T-helper 17 cell (primary cell): ENCODE measurements around the gene ATP13A4. TPM values are rescaled to one million over a fixed set of nuclear protein-coding genes. Genes with fewer than 3 reads are reported as not detected.

ENCODE experiments used
- ATAC-seq: fragments of 150-1000 bp; cut with Tn5 transposase; 2 replicates; pipeline ENCODE4 v1.10.0; 2021; ENCODE audit warnings: mild to moderate bottlenecking, moderate library complexity
- DNase-seq, 3 donors: peaks; one replicate each; pipeline versions ENCODE4 v3.0.0 to v3.0.0-alpha.2; 2020 to 2021
- H3K9me3 ChIP-seq: one replicate; pipeline ENCODE4 v1.7.0; 2013; ENCODE audit warnings: low read length, mild to moderate bottlenecking; ENCODE audit not compliant: control insufficient read depth, poor library complexity, severe bottlenecking
- H3K27ac Mint-ChIP-seq: one replicate; pipeline ENCODE4 v1.8.0; 2022; ENCODE audit warnings: mild to moderate bottlenecking, moderate library complexity, mixed read lengths
- H3K27me3 Mint-ChIP-seq: one replicate; pipeline ENCODE4 v1.8.0; 2022; ENCODE audit warnings: mixed read lengths
- H3K36me3 Mint-ChIP-seq: one replicate; pipeline ENCODE4 v1.8.0; 2022; ENCODE audit warnings: low read depth, mixed read lengths
- H3K4me1 Mint-ChIP-seq: one replicate; pipeline ENCODE4 v1.8.0; 2022; ENCODE audit warnings: mild to moderate bottlenecking, mixed read lengths
- H3K4me3 Mint-ChIP-seq: one replicate; pipeline ENCODE4 v1.8.0; 2022; ENCODE audit warnings: mild to moderate bottlenecking, moderate library complexity, mixed read lengths
- total RNA-seq, 4 donors: library from RNA in 2 of 4; stranded (reverse) in 2 of 4; gene quantifications; one replicate each; pipeline ENCODE4 v1.2.3 and lab custom pipeline; 2022 to 2026

Gene ATP13A4
- total RNA-seq, 2 donors from 2014 or later = 1.2 to 3.5 TPM

DNA sequence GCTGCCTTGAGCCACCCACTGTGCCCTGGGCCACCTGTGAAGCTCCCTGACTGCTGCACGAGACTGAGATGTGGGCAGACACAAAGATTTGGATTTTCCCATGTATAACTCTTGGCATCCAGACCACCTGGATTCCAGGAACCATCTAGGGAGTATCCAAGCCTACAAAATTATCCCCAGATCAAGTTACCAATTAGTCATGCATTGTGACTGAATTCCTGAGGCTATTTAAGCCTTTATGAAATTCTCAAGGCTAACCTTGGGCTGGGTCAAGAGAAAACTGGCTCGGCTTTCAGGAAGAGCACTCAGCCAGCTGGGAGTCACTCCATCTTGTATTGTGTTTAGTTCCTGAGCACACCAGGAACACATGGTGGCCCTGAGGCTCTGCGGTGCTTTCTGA is 162.8 kb downstream of the ATP13A4 start:
- H3K4me3 Mint-ChIP-seq = no peak overlapping the region
- no peak overlapping the region for H3K27ac Mint-ChIP-seq
- H3K9me3 ChIP-seq = no peaks in the 10 kb centered on the region
- H3K4me1 Mint-ChIP-seq = no peaks in the 10 kb centered on the region
- ATAC-seq (no peak), DNase-seq (no peak)
- H3K27me3 Mint-ChIP-seq = peaks cover 42% of the 10 kb centered on the region
- H3K36me3 Mint-ChIP-seq = no peaks in the 10 kb centered on the region

DNA sequence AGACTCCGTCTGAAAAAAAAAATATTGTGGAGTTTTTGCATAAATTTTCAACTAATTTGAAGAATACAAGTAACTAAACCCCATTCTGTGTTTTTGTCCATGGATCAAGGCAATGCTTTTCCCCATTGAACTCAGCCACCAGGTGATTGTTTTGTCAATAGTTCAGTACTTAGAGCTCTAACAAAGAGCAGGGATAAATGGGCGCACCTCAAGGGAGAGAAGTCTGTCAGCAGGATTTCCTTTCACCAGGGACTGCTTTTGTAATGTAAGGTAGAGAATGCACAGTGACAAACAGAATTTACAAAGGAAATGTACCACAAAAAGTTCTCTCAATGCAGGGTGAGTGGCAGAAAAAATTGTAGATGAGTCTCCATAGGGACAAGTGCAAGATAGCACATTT is 165.4 kb downstream of the ATP13A4 start:
- Mint-ChIP-seq H3K4me1 (no peaks in the 10 kb centered on the region), H3K27ac (no peak overlapping the region), H3K4me3 (no peak overlapping the region), H3K27me3 (peaks cover 41% of the 10 kb centered on the region), H3K36me3 (no peaks in the 10 kb centered on the region)
- DNase-seq (no peak), ATAC-seq (no peak)
- H3K9me3 ChIP-seq = no peaks in the 10 kb centered on the region

DNA sequence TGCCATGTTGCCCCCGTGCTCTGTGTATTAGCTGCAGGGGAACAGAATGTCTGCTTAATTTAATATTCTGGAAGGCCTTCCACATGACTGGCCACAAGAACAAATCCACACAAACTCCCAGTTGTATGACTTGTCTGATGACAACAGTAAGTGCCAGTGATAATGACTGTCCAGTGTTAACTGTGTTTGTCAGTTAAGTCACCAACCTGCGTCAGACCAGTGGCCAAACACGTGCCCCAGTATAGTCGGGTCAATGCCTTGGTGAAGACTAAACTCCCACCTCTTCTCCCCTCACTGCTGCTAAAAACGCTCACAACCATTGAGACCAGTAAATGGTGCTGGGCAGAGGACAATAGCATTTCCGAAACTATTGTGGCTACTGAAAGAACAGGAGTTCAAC is 166.3 kb downstream of the ATP13A4 start:
- no peak for ATAC-seq
- Mint-ChIP-seq H3K4me3 (no peak overlapping the region), H3K36me3 (no peaks in the 10 kb centered on the region), H3K4me1 (no peaks in the 10 kb centered on the region), H3K27me3 (peaks cover 41% of the 10 kb centered on the region), H3K27ac (no peak overlapping the region)
- DNase-seq = no peak
- no peaks in the 10 kb centered on the region for H3K9me3 ChIP-seq

DNA sequence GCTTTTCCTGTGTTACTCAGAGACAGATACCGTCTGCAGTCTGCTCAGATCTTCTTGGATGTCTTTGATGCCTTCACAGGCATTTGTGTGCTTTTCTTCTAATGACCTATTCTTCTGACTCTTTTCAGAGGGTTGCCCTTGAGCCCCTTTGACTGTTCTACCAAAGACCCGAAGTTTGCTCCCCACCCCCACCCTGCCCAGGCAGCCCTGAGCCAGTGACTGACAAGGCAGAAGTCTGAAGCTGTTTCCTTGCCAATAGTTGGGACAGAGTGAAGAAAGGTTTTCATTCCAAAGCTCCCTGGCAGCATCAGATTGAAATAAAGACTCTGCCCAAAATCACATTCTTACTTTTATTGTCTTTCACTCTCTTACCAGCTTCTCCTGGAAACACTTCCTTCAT is 167.1 kb downstream of the ATP13A4 start:
- no peak for ATAC-seq
- Mint-ChIP-seq H3K36me3 (no peaks in the 10 kb centered on the region), H3K4me3 (no peak overlapping the region), H3K27ac (no peak overlapping the region), H3K4me1 (no peaks in the 10 kb centered on the region), H3K27me3 (peaks cover 41% of the 10 kb centered on the region)
- no peaks in the 10 kb centered on the region for H3K9me3 ChIP-seq
- DNase-seq = no peak

DNA sequence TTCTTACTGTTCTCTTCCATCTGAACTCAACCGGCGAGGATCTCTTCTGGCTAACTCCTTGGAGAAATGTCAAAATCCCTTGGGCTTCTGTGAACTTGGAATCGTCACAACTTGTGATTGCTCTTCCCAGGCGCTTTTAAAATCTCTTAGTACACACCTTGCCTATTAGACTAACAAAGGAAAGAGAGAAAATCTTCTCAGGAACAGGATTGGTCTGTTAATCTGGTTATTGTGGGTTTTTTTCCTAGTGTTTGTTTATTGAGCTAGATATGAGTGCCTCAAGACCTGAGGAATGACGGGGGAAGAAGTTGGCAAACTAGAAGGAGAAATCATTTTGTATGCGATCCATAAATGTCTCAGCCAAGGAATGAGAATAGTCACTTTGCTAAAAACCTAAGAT is 176.0 kb downstream of the ATP13A4 start, which contains the start of gene ATP13A5:
TSS of gene ATP13A5 (minus strand) at position 48 of the 400 bp plus-strand sequence. CDS start at position 20, 28 bp downstream.
- no peaks in the 10 kb centered on the region for H3K36me3 Mint-ChIP-seq
- H3K27me3 Mint-ChIP-seq = peaks cover 26% of the 10 kb centered on the region
- no peak within 1 kb of the TSS for H3K27ac Mint-ChIP-seq
- H3K9me3 ChIP-seq = no peaks in the 10 kb centered on the region
- ATAC-seq (no peak), DNase-seq (no peak)
- no peaks in the 10 kb centered on the region for H3K4me1 Mint-ChIP-seq
- no peak within 1 kb of the TSS for H3K4me3 Mint-ChIP-seq

DNA sequence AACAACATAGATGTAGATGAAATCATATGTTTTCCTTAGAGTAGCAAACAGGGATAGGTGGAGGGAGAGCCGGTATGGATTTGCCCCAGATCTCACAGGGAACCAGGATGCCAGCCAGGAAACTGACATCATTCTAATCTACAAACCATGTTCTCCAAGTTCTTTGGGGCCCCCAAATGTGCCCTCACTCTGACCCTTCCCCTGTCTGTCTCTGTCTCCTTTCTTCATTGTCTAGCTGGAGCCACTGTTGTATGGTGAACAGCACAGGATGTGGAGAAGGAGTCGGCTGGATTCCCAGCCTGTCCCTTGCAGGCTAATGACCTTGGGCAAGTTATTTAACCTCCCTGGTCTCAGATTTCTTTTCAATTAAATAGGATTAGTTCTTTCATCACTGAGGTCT is 177.1 kb downstream of the ATP13A4 start:
- H3K9me3 ChIP-seq = no peaks in the 10 kb centered on the region
- Mint-ChIP-seq H3K27ac (no peak overlapping the region), H3K27me3 (peaks cover 30% of the 10 kb centered on the region), H3K36me3 (peaks cover 2% of the 10 kb centered on the region), H3K4me3 (no peak overlapping the region), H3K4me1 (no peaks in the 10 kb centered on the region)
- ATAC-seq (no peak), DNase-seq (no peak)

DNA sequence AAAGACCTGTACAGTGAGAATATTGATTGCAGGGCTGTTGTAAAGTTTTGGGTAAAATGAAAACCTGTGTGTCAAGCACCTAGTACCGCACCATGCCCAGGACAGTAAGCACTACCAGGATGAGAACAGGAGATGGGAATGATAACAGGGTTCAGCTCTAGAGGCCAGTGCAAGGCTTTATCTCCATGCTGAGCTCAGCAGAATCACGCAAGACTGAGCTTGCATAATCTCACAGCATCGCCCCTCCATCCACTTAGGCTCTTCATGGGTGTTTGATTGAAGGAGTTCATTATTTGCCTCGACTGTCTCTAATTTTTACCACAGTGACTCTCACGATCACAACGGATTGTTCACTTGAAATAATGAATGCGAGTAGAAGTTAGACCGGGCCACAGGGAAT is 179.1 kb downstream of the ATP13A4 start:
- no peak overlapping the region for H3K4me3 Mint-ChIP-seq
- no peak overlapping the region for H3K27ac Mint-ChIP-seq
- ATAC-seq (no peak), DNase-seq (no peak)
- H3K36me3 Mint-ChIP-seq = peaks cover 2% of the 10 kb centered on the region
- H3K9me3 ChIP-seq = no peaks in the 10 kb centered on the region
- peaks cover 42% of the 10 kb centered on the region for H3K27me3 Mint-ChIP-seq
- no peaks in the 10 kb centered on the region for H3K4me1 Mint-ChIP-seq

DNA sequence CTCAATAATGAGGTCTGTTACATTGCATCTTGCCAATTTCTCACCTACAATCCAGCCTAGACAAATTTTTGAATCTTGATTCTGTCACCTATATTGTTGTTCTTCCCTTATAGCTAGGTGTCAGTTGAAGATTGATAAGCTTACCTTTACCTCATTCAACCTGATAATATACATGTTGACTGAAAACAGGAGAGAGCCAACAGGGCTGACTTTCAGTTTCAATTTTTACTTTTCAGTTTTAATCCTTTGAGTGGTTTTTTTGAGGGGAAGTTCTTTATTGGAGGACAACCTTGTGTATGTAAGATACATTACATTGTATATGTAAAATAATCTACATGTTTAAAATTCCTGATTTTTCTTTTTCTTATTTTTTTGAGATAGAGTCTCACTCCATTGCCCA is 181.9 kb downstream of the ATP13A4 start:
- Mint-ChIP-seq H3K27ac (no peak overlapping the region), H3K4me3 (no peak overlapping the region), H3K27me3 (peaks cover 36% of the 10 kb centered on the region), H3K4me1 (no peaks in the 10 kb centered on the region), H3K36me3 (peaks cover 2% of the 10 kb centered on the region)
- H3K9me3 ChIP-seq = no peaks in the 10 kb centered on the region
- DNase-seq (no peak), ATAC-seq (no peak)

DNA sequence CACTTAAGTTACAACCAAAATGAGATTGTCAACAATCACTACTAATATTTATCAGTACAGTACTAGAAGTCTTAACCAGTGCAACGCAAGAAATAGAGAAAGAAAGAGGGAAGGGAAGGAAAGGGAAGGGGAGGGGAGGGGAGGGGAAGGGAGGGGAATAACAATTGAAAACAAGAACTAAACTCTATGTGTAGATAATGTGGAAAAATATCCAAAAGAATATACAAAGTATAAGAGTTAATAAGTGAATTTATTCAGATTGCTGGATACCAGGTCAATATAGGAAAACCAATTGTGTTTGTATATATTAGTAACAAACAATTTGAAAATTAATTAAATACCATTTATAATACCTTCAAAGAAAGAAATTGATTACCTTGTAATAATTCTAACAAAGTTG is 186.8 kb downstream of the ATP13A4 start:
- peaks cover 28% of the 10 kb centered on the region for H3K27me3 Mint-ChIP-seq
- no peaks in the 10 kb centered on the region for H3K36me3 Mint-ChIP-seq
- H3K4me3 Mint-ChIP-seq = no peak overlapping the region
- ATAC-seq = no peak
- H3K4me1 Mint-ChIP-seq = no peaks in the 10 kb centered on the region
- no peaks in the 10 kb centered on the region for H3K9me3 ChIP-seq
- no peak overlapping the region for H3K27ac Mint-ChIP-seq
- no peak for DNase-seq

DNA sequence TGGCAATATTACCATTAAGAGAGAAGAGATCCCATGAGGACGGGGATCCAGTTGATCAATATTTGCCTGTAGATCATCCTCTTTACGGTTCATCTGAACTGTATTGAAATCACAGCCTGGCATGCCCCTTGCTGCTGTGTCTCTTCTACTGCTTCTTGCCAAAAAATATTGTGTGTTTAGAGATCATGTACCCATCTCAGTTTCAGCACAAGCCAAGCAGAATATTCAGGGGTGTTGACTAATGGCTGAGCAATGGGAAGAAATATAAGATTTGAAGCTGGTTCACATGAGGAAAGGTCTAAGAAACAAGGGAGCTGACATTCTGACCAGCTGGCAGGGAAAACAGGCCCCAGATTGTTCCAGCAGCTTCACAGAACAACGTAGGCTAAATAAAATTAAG is 197.4 kb downstream of the ATP13A4 start:
- Mint-ChIP-seq H3K4me1 (no peaks in the 10 kb centered on the region), H3K4me3 (no peak overlapping the region), H3K27ac (no peak overlapping the region), H3K27me3 (peaks cover 23% of the 10 kb centered on the region), H3K36me3 (no peaks in the 10 kb centered on the region)
- DNase-seq (no peak), ATAC-seq (no peak)
- H3K9me3 ChIP-seq = no peaks in the 10 kb centered on the region

DNA sequence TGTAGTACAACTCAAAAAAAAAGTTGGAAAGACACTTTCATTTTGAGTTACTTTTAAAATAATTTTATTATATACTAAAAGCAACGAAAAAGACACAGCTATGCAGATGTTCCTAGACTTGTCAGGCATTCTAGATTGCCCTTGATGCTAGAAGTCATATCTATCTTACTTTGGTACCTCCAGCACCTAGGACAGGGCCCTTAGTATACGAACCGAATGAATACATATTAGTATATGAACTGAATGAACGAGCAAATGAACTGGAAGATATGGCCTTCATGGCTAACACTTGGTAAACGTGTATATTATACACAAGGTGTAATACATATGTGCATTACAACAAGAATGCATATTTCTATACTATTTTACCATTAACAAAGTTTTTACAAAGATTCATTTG is 200.3 kb downstream of the ATP13A4 start:
- no peaks in the 10 kb centered on the region for H3K9me3 ChIP-seq
- peaks cover 10% of the 10 kb centered on the region for H3K27me3 Mint-ChIP-seq
- H3K4me3 Mint-ChIP-seq = no peak overlapping the region
- DNase-seq = no peak
- no peak for ATAC-seq
- no peaks in the 10 kb centered on the region for H3K4me1 Mint-ChIP-seq
- H3K27ac Mint-ChIP-seq = no peak overlapping the region
- no peaks in the 10 kb centered on the region for H3K36me3 Mint-ChIP-seq

Other genes starting within 250 kb of the ATP13A4 start
- gene ATP13A5, start 176.1 kb downstream of the ATP13A4 start, total RNA-seq = not detected
- gene OPA1, start 38.3 kb upstream of the ATP13A4 start, total RNA-seq = 10 to 100 TPM; 49.3 to 58.9 TPM